ENCODE measurements around the gene RNF5. TPM values are rescaled to one million over a fixed set of nuclear protein-coding genes. Genes with fewer than 3 reads are reported as not detected.

RNF5 gene
- total RNA-seq, 1 experiment from 2014 or later: 45.9 TPM

DNA sequence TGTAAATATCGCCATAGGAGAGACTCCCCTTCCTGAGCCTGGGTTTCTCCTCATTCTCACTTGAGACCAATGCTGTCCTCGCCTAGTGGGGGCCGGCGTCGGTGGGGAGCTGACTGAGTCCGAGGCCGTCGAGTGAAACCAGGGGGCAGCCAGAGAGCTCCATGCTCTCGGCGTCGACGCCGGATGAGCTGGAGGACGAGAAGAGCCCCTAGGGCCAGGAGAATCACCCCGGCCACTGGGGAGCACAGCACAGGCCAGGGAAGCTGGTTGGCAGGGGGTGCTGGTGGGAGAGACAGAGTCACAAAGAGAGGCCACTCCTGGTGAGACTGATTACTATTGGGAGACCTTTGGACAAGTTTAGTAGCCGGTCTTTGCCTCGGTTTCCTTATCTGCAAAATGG is 20.7 kb downstream of the RNF5 start:
- CTCF ChIA-PET: no interaction called here
- RAD21 ChIA-PET (ENCODE audit: low non-redundant PET in 1 of 2, low total read pairs in 2 of 2, uncharacterized antibody in 2 of 2, unreplicated experiment in 2 of 2): no interaction called here
- POLR2A ChIA-PET: no interaction called here

More for the DNA sequence above, 20.7 kb downstream of the RNF5 start:
- Histone ChIP-seq H3K9me3 (ENCODE audit: control insufficient read depth in 1 of 2, insufficient read depth in 1 of 2, low read depth in 1 of 2, low read length in 2 of 2) (no peaks in the 10 kb centered on the region), H3K9ac (ENCODE audit: low read length) (no peak overlapping the region), H3K4me1 (ENCODE audit: control insufficient read depth in 1 of 2, insufficient read depth in 2 of 2, low read length in 2 of 2) (peaks cover 17 to 34% of the 10 kb centered on the region in 2 experiments), H3K36me3 (ENCODE audit: control insufficient read depth in 1 of 2, insufficient read depth in 2 of 2, low read length in 2 of 2) (no peaks in the 10 kb centered on the region), H3K27me3 (ENCODE audit: insufficient read depth, low read length) (0 out of 2 replicates have a peak, but pooled peaks cover 3% of the 10 kb centered on the region), H3K79me2 (ENCODE audit: insufficient read depth, low read length) (no peaks in the 10 kb centered on the region), H4K20me1 (ENCODE audit: insufficient read depth) (no peaks in the 10 kb centered on the region), H3K9me2 (ENCODE audit: insufficient read depth) (no peaks in the 10 kb centered on the region), H3K27ac (ENCODE audit: low read depth, low read length) (no peak overlapping the region), H2AFZ (ENCODE audit: low read depth, low read length, poor library complexity, severe bottlenecking) (no peak overlapping the region), H3K4me2 (ENCODE audit: low read length) (no peak overlapping the region), H3K4me3 (replicated peaks in 1 of 2; ENCODE audit: low read depth in 1 of 2, low read length in 2 of 2) (no peak overlapping the region)
- ATAC-seq: no peak
- BruUV-seq (replicated peaks): no TSS peak
- no peak for DNase-seq (ENCODE audit: low read depth, low spot score)
- intact Hi-C loops (cut with micrococcal nuclease): no loop called here
- TF ChIP-seq SRF (IDR thresholded peaks at IDR 0.05; ENCODE audit: low read depth) (no peak), SP1 (IDR thresholded peaks at IDR 0.05; ENCODE audit: low read depth) (no peak), TCF7L2 (IDR thresholded peaks at IDR 0.05; ENCODE audit: borderline replicate concordance, extremely low read depth, insufficient read depth, insufficient read length) (no peak), YY1 (IDR thresholded peaks at IDR 0.05; ENCODE audit: extremely low read depth, insufficient replicate concordance, low read depth, low read length) (no peak), POLR2A (IDR thresholded peaks at IDR 0.05; ENCODE audit: borderline replicate concordance, extremely low read depth, insufficient read depth, insufficient read length) (no peak), POLR2AphosphoS5 (IDR thresholded peaks at IDR 0.05; ENCODE audit: low read depth, low read length) (no peak), CBX3 (IDR thresholded peaks at IDR 0.05; ENCODE audit: low read depth) (no peak), RAD21 (IDR thresholded peaks at IDR 0.05; ENCODE audit: low read depth) (no peak), SIN3A (IDR thresholded peaks at IDR 0.05; ENCODE audit: low read depth) (no peak), EGR1 (IDR thresholded peaks at IDR 0.05; ENCODE audit: low read depth) (no peak), JUND (IDR thresholded peaks at IDR 0.05) (no peak), ELF1 (IDR thresholded peaks at IDR 0.05; ENCODE audit: borderline replicate concordance, low read depth) (no peak), FOSL1 (IDR thresholded peaks at IDR 0.05; ENCODE audit: low read depth) (no peak), CEBPB (IDR thresholded peaks at IDR 0.05; ENCODE audit: low read depth) (no peak), ZFX (IDR thresholded peaks at IDR 0.05) (no peak), EZH2phosphoT487 (IDR thresholded peaks at IDR 0.05; ENCODE audit: borderline replicate concordance) (no peak), ZNF274 (IDR thresholded peaks at IDR 0.05; ENCODE audit: low read depth, low read length) (no peak)
- TF ChIP-seq, protein P1, sequence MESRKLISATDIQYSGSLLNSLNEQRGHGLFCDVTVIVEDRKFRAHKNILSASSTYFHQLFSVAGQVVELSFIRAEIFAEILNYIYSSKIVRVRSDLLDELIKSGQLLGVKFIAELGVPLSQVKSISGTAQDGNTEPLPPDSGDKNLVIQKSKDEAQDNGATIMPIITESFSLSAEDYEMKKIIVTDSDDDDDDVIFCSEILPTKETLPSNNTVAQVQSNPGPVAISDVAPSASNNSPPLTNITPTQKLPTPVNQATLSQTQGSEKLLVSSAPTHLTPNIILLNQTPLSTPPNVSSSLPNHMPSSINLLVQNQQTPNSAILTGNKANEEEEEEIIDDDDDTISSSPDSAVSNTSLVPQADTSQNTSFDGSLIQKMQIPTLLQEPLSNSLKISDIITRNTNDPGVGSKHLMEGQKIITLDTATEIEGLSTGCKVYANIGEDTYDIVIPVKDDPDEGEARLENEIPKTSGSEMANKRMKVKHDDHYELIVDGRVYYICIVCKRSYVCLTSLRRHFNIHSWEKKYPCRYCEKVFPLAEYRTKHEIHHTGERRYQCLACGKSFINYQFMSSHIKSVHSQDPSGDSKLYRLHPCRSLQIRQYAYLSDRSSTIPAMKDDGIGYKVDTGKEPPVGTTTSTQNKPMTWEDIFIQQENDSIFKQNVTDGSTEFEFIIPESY (IDR thresholded peaks at IDR 0.05; ENCODE audit: extremely low read depth, insufficient replicate concordance, low read length): no peak
- TF ChIP-seq, protein P2, sequence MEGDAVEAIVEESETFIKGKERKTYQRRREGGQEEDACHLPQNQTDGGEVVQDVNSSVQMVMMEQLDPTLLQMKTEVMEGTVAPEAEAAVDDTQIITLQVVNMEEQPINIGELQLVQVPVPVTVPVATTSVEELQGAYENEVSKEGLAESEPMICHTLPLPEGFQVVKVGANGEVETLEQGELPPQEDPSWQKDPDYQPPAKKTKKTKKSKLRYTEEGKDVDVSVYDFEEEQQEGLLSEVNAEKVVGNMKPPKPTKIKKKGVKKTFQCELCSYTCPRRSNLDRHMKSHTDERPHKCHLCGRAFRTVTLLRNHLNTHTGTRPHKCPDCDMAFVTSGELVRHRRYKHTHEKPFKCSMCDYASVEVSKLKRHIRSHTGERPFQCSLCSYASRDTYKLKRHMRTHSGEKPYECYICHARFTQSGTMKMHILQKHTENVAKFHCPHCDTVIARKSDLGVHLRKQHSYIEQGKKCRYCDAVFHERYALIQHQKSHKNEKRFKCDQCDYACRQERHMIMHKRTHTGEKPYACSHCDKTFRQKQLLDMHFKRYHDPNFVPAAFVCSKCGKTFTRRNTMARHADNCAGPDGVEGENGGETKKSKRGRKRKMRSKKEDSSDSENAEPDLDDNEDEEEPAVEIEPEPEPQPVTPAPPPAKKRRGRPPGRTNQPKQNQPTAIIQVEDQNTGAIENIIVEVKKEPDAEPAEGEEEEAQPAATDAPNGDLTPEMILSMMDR (IDR thresholded peaks at IDR 0.05 in 2 of 3, conservative IDR thresholded peaks at IDR 0.05 in 1 of 3; ENCODE audit: borderline replicate concordance in 1 of 3, insufficient read depth in 1 of 3, low read depth in 2 of 3, low read length in 2 of 3): no peak
- TF ChIP-seq, protein P3, sequence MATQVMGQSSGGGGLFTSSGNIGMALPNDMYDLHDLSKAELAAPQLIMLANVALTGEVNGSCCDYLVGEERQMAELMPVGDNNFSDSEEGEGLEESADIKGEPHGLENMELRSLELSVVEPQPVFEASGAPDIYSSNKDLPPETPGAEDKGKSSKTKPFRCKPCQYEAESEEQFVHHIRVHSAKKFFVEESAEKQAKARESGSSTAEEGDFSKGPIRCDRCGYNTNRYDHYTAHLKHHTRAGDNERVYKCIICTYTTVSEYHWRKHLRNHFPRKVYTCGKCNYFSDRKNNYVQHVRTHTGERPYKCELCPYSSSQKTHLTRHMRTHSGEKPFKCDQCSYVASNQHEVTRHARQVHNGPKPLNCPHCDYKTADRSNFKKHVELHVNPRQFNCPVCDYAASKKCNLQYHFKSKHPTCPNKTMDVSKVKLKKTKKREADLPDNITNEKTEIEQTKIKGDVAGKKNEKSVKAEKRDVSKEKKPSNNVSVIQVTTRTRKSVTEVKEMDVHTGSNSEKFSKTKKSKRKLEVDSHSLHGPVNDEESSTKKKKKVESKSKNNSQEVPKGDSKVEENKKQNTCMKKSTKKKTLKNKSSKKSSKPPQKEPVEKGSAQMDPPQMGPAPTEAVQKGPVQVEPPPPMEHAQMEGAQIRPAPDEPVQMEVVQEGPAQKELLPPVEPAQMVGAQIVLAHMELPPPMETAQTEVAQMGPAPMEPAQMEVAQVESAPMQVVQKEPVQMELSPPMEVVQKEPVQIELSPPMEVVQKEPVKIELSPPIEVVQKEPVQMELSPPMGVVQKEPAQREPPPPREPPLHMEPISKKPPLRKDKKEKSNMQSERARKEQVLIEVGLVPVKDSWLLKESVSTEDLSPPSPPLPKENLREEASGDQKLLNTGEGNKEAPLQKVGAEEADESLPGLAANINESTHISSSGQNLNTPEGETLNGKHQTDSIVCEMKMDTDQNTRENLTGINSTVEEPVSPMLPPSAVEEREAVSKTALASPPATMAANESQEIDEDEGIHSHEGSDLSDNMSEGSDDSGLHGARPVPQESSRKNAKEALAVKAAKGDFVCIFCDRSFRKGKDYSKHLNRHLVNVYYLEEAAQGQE (IDR thresholded peaks at IDR 0.05; ENCODE audit: low read depth): no peak
